Body of pancreas (tissue), 4 donors: ENCODE measurements around the gene AREL1.

Experiments
- POLR2A ChIP-seq, 3 donors: fragments of 450-650 bp; IDR thresholded peaks; one replicate each; pipeline ENCODE4 v1.6.1; 2016; ENCODE audit warnings: antibody characterized with exemption in 3 of 3, mild to moderate bottlenecking in 2 of 3
- TF ChIP-seq, protein P1 (sequence below), 7 experiments: fragments of 450-650 bp in 4 of 7; fragments of 200-600 bp in 3 of 7; sonication (generic) in 3 of 7; IDR thresholded peaks; one replicate each; pipeline ENCODE4 v1.5.1; 2016 to 2019; ENCODE audit warnings: antibody characterized with exemption in 7 of 7

DNA sequence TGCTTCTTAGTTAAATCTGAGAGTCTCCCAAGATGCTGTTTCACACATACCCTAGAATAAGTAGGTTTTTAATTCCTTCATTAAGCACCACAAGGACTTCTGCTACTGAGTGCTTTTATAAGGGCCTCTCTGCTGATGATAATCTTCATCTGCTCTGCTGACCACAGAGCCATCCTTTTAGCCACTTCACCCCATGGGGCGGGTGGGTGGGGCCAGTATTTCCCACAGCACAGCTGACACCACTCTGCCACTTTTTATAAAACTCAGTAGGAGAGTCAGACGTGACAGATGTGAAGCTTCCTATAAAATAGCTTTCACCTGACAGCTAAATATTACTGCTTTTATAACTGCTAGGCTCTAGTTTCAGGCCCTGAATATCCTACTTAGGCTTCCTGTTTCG is 20.3 kb upstream of the AREL1 start:
- TF ChIP-seq, protein P1, sequence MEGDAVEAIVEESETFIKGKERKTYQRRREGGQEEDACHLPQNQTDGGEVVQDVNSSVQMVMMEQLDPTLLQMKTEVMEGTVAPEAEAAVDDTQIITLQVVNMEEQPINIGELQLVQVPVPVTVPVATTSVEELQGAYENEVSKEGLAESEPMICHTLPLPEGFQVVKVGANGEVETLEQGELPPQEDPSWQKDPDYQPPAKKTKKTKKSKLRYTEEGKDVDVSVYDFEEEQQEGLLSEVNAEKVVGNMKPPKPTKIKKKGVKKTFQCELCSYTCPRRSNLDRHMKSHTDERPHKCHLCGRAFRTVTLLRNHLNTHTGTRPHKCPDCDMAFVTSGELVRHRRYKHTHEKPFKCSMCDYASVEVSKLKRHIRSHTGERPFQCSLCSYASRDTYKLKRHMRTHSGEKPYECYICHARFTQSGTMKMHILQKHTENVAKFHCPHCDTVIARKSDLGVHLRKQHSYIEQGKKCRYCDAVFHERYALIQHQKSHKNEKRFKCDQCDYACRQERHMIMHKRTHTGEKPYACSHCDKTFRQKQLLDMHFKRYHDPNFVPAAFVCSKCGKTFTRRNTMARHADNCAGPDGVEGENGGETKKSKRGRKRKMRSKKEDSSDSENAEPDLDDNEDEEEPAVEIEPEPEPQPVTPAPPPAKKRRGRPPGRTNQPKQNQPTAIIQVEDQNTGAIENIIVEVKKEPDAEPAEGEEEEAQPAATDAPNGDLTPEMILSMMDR (IDR thresholded peaks at IDR 0.05), result no peak
- TF ChIP-seq POLR2A (IDR thresholded peaks at IDR 0.05), result no peak
